C1 segment of cervical spinal cord (tissue), 14 donors: ENCODE data around the gene GLCE.
"Not testable (repeated sequence)": the region's sequence is repeated elsewhere in the genome, so short reads cannot be mapped to it uniquely, and the experiment has no call there.

ENCODE experiments used
- DNase-seq, 14 donors: peaks; one replicate each; lab custom pipeline; 2025; lab: John Stamatoyannopoulos, UW

GLCE gene

DNA sequence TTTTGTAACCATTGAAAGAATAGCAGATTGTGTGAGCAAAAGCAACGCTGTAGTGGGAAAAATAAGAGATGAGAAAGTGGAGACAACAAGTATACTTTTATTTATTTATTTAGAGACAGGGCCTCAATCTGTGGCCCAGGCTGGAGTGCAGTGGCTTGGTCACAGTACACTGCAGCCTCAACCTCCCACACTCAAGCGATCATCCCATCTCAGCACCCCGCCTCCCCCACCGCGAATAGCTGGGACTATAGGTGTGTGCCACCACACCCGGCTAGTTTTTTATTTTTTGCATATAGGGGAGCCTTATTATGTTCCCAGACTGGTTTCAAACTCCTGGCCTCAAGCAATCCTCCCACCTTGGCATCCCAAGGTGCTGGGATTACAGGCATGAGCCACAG lies 1.6 kb upstream of the GLCE start:
- DNase-seq: no peak

GRCh38 chr15:69159805-69160140 lies 662 bp upstream of the GLCE start:
- peak in 1 of 14 donors; percentile 33 for DNase-seq

DNA sequence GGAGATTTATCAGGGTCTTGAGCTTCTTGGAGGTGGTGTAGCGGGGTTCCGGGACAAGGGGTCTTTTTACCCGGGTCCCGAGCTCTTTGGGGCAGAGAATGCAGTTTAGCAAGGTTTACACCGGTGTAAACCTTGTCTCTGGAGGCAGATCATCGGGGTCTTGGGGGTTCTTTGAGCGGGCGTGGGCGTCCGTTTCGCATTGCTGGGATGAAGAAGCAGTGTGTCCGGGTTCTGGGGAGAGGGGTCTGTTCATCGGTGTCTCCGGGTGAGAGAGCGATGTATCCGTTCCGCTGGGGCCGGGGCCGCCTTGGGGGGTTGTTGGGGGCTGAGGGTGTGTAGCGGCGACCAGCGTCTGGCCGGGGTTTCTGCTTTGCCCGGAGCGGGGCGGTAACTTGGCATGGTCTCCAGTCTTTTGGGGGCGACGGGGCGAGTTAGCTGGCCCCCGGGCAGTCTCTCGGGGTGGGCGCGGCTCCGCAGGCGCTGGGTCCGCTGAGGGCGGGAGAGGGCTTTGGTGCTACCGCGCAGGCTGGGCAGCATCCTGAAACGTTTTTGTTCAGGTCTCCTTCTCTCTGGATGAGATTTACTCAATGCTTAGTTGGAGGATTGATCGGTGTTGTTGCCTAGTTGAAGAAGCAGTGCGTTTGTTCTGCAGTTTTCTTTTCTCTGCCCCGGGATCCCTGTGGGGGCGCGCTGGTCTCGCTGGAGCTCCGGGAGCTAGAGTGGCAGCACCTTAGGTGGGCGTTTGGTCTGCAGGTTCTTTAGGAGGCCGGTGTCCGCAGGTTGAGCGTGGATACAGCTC lies 843 bp downstream of the GLCE start:
- DNase-seq: peak in 12 of 14 donors; percentile 25 to 76 (median 56)

- DNase-seq: no peak
Observed at GRCh38 chr15:69161878-69162213, 1.4 kb downstream of the GLCE start.

DNA sequence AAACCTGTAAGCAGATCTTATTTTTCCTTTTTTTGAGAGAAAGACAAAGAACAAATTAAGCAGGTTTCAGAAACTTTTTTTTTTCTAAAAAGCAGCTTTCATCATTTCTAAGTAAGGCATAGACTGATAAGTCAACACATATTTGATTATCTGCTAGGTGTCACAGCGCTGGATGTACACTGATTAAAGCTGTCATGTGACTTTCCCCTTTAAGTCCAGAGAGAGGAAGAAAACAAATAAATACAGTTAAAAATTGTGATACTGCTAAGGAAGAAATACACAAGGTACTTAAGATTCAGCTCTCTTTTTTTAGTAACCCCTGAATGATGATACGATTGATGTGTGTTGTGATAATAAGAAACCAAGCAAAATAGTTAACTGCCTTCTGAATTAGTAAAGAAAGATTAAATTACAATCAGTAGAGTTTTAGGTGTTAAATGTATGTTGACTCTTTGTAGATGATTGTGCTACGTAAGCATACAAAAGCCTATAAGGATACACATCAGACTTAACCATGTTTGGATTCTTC lies 2.8 kb downstream of the GLCE start:
- DNase-seq: no peak

DNA sequence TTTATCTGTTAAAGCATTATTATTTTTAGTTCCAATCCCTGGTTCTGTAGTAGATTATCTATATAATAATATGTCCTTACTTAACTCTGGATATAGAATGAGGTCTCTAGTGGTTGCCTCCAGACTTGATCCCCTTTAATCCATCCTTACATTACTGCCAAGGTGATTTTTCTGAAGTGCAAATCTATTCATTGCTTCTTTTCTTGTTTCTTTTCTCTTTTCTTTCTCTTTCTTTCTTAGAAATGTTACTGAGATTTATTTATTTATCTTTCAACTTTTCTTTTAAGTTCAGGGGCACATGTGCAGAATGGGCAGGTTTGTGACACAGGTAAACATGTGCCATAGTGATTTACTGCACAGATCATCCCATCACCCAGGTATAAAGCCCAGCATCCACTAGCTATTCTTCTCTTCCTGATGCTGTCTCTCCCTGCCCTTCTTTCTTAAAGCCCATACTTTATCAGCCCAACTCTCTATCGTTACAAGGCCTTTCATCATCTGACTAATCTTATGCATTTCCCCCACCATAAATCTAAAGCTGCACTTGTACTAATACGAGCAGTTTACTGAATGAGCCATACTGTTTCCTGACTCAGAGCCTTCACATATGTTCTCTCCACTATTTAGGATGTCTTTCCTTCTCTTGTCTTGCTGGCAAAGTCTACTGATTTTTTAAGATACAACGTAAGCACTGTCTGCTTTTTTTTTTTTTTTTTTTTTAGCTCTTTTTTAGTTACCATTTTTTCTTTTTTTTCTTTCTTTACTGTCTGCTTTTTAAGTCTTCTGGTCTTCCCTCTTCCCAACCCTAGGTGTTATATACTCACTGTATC lies 4.6 kb downstream of the GLCE start:
- DNase-seq: no peak

GRCh38 chr15:69165637-69166025 lies 5.2 kb downstream of the GLCE start:
- DNase-seq: no peak

GRCh38 chr15:69167218-69167846 lies 6.9 kb downstream of the GLCE start:
- DNase-seq: no peak

DNA sequence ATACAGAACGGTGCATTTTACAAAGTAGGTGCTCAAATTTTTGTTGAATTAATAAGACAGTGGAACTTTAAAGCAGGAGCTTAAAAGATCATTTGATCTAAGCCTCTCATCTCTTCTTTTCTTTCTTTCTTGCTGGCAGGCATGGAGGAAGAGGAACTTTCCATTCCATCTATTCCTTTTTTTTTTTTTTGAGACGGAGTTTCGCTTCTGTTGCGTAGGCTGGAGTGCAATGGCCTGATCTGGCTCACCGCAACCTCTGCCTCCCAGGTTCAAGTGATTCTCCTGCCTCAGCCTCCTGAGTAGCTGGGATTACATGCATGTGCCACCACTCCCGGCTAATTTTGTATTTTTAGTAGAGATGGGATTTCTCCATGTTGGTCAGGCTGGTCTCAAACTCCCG lies 7.9 kb downstream of the GLCE start:
- not testable (repeated sequence) for DNase-seq

- DNase-seq: not testable (repeated sequence)
Observed at GRCh38 chr15:69169540-69169939, 9.1 kb downstream of the GLCE start.

- DNase-seq: peak in 1 of 14 donors; percentile 7
Observed at GRCh38 chr15:69170597-69170996, 10.2 kb downstream of the GLCE start.

DNA sequence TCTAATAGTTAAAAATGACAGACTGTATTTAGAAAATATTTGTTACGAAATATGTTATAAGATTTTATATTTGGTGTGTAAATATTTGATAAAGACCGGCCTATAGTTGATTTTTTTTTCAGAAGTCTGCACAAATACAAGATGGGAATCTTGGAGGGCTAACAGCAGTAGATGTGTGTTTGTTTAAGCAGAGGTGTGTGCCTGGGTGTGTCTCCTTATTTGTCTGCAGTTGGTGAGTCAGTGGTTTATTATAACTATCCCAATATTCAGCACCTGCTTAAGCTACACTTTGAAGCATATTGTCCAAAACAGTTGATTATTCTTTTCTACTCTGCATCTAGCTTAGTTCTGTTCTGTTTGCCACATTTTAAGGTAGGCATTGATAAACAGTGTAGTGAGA lies 12.4 kb downstream of the GLCE start:
- no peak for DNase-seq

GRCh38 chr15:69175536-69175935 lies 15.1 kb downstream of the GLCE start:
- no peak for DNase-seq

- no peak for DNase-seq
Observed at GRCh38 chr15:69181424-69181823, 21.0 kb downstream of the GLCE start.

DNA sequence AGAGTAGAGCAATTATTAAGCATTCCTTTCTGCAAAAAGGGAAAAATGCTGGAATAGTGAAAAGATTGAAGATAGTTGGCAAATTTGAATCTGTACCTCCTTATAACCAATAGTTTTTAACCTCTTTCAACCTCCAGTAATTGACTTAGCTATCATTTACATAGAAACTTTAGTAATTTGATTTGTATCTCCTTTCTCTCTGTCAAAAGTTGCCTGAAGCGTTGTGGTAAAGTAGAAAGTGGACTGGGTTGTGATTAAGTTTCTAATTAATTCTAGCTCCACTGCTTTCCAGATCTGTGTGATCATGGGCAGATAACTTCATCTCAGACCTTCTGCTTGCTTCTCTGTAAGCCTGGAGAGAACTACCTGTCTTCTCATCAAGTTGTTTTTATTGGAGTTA lies 24.8 kb downstream of the GLCE start:
- DNase-seq: no peak

DNA sequence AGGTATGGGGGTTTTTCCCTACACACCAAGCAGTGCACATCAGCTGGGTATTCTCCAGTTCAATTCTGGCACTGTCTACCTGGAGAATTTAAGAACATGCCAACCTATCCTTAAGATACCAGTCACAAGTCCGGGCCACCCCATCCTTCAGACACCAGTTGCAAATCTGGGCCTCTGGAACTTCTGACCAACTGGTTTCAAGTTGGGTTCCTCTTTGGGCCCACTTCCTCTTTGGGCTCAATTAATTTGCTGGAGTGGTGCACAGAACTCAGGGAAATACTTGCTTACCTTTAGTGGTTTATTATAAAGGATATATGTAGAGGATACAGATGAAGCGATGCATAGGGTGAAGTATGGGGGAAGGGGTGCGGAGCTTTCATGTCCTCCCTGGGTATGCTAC lies 25.3 kb downstream of the GLCE start:
- DNase-seq: no peak

GRCh38 chr15:69189157-69189556 lies 28.7 kb downstream of the GLCE start:
- no peak for DNase-seq

- no peak for DNase-seq
Observed at GRCh38 chr15:69190091-69190490, 29.7 kb downstream of the GLCE start.

DNA sequence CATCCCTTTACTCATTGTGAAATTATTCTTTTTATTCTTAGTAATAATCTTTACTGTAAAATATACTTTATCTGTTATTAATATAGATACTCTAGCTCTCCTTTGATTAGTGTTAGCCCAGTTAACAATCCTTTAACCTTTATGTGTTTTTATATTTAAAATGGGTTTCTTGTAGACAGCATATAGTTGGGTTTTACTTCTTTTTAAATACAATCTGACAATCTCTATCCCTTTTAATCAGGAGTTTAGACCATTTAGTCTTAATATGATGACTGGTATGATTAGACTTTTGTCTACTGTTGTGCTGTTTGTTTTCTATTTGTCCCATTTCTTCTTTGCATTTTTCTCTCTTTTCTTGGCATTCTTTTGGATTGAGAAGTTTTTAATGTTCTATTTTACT lies 30.1 kb downstream of the GLCE start:
- no peak for DNase-seq

DNA sequence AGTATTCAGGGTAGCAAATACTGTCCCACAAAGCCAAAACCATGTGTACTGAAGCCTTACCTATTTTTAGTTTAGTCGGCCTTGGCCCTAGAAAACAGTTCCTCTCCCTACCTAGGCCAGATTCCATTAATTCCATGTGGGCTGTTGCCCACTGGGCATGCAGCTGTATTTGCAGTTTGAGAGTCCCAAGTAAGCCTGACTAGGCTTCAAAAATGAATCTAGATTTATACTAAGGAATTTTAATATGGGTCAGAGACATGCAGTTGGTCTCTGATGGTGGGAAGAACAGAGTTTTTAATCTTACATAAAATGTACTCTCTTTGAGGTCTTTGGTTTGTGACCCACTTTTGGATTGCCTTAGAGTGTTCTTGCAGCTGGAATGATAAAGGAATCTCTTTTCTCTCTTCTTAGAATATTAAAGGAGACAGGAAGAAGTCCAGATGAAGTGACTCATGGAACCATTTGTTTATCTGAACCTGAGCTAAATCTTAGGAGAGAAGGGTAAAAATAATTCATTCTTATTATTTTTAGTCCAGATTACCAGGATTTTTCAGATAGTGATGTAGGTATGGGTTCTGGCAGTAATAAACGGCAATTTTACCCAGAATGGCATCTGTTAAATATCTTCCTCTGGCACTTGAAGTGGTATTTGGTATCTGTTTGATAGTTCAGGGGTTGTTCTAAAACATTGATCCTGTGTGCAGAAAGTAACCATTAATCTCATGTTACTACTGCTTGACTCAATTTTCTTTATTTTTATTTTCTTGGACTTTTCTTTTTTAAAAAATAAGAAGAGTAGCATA lies 33.8 kb downstream of the GLCE start:
- DNase-seq: peak in 1 of 14 donors; percentile 7

GRCh38 chr15:69194854-69195253 lies 34.4 kb downstream of the GLCE start:
- DNase-seq: no peak
